Adrenal gland (tissue), 5 donors: ENCODE results near the gene SRCIN1.

Source experiments
- CTCF ChIP-seq, 6 experiments: fragments of 450-650 bp in 4 of 6; fragments of 200-600 bp in 2 of 6; sonication (generic) in 1 of 6; IDR thresholded peaks; 1 replicate in 5 of 6; 2 replicates in 1 of 6; pipeline versions ENCODE4 v1.5.1 to v1.8.0; 2016 to 2021; ENCODE audit warnings: antibody characterized with exemption in 6 of 6, mild to moderate bottlenecking in 2 of 6, moderate library complexity in 1 of 6
- POLR2A ChIP-seq, 2 donors: fragments of 450-650 bp; IDR thresholded peaks; one replicate each; pipeline ENCODE4 v1.6.1; 2017; ENCODE audit warnings: antibody characterized with exemption in 2 of 2, mild to moderate bottlenecking in 2 of 2, moderate library complexity in 1 of 2
- donor health status: DM: no; HTN: no; CAD: no.

GRCh38 chr17:38584350-38584925 lies 21.3 kb downstream of the SRCIN1 start:
- peak; percentile 86 to 98 (median 90) for TF ChIP-seq CTCF (IDR thresholded peaks at IDR 0.05)
- no peak for TF ChIP-seq POLR2A (IDR thresholded peaks at IDR 0.05)
